Fibroblast of skin of left biceps (primary cell): ENCODE results near the gene NSF.

ENCODE experiments used
- DNase-seq, 2 experiments: peaks; one replicate each; pipeline ENCODE4 v3.0.0-alpha.2; 2013; ENCODE audit warnings: low read depth in 2 of 2

Gene NSF

GRCh38 chr17:46796956-46797530 lies 206.6 kb downstream of the NSF start:
- no peak for DNase-seq

DNA sequence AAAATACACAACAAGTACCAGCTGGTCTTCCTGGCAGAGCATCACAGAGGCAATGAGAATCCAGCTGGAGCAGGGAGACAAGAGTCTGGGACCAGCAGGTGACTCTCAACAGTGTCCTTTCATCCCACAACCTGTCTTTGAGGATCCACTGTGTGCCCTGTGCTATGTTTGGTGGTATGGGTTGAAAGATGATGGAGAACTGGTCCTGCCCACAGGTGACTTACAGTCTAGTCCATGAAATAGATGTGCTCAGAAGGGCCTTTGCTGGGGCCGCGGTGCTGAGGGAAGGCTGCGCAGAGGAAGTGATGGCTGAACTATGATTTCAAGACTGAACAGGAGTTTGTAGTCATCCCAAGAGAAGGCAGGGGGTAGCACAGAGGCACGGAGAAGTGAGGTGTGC lies 210.1 kb downstream of the NSF start:
- DNase-seq = no peak

DNA sequence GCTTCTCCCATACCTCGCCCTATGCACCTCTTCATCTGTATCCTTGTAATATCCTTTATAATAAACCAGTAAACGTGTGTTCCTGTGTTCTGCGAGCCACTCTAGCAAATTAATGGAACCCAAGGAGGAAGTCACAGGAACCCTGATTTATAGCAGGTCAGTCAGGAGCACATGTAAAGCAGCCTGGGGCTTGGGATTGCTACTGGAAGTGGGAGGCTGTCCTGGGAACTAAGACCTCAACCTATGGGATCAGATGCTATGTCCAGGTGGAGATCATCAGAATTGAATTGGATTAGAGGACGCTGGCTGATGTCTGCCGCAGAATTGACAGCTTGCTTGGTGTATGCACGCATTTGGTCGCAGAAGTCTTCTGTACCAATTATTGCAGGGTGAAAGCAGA lies 212.3 kb downstream of the NSF start:
- DNase-seq = no peak

GRCh38 chr17:46803544-46803943 lies 213.1 kb downstream of the NSF start:
- DNase-seq = no peak

- DNase-seq = no peak
Measured at GRCh38 chr17:46805771-46806170, 215.3 kb downstream of the NSF start.
